Renal cortex interstitium (tissue), 11 donors: Measurements from ENCODE around the gene CNTN5. TPM values are rescaled to one million over a fixed set of nuclear protein-coding genes. Genes with fewer than 3 reads are reported as not detected.
"Not testable (repeated sequence)": the region's sequence is repeated elsewhere in the genome, so short reads cannot be mapped to it uniquely, and the experiment has no call there.

Experiments
- DNase-seq, 11 donors: peaks; one replicate each; pipeline ENCODE4 v3.0.0-alpha.2; 2013; ENCODE audit warnings: low read depth in 9 of 11, low spot score in 4 of 11; ENCODE audit errors: extremely low read depth in 1 of 11
- polyA plus RNA-seq, 3 donors: library from polyadenylated mRNA; unstranded; fragments of 120-200 nt; gene quantifications; one replicate each; pipeline ENCODE4 v1.2.1, GENCODE V29; 2013; ENCODE audit not compliant: insufficient read length in 3 of 3

CNTN5 gene
- polyA plus RNA-seq, 3 donors: 19.5 to 24.5 (median 20.4) TPM

DNA sequence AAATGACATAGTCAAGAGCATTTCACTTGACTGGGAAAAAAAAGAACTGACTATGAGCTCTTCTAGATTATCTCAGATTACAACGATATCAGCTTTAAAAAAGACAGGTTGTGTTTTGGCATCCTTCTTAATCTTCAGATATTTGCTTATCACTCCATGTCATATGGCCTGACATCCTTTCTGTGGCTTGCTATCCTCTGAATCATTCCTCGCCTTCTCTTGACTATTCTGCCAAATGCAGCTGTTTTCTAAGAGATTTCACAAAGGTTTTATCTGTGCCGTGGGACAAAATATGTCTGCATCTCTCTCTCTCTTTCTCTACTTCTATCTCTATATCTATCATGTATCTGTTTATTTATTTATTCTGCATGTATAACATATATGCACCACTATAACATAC is 746.1 kb downstream of the CNTN5 start:
- DNase-seq: no peak

DNA sequence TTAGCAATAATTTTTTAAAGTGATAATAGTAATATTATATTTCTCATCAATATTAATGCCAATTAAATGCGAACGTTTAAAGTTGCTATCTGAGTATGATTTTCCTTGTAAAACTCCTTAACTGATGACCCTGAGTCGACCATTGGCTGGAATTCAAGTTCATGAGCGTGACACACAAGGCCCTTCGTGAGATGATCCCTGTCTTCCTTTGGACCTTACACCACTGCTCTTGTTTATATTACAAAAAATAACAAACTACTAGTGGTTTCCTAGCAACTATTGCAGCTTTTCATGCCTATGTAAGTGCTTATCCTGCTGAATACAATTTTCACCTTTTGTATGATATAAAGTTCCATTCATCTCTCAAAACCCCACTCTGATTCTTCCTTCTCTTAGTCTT is 752.9 kb downstream of the CNTN5 start:
- peak in 2 of 11 donors; percentile 2 to 8 for DNase-seq

DNA sequence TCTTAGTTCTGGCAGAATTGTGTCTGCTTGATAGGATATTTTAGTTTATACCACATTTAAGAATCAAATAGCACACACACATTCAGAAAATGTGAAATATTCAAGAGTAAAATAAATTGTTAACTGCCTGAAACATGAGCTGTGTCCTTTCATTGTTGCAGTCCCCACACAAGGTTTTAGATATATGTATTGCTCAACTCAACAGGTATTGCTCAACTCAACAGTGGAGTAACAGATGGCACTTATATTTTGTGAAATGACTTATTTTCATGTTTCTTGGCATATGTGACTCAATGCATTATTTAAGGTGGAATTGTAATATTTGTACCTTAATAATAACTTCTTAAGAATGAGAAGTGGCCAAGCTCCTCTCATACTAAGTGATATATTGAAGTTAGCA is 760.3 kb downstream of the CNTN5 start:
- no peak for DNase-seq

DNA sequence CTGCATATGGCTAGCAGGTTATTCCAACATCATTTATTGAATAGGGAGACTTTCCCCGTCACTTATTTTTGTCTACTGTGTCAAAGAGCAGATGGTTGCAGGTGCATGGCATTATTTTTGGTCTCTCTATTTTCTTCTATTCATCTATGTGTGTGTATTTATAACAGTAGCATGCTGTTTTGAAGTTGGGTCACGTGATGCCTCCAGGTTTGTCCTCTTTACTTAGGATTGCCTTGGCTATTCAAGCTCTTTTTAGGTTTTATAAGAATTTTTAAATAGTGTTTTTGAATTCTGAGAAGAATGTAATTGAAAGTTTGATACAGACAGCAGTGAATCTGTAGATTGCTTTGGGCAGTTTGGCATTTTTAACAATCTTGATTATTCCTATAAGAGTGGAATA is 770.6 kb downstream of the CNTN5 start:
- DNase-seq: no peak

DNA sequence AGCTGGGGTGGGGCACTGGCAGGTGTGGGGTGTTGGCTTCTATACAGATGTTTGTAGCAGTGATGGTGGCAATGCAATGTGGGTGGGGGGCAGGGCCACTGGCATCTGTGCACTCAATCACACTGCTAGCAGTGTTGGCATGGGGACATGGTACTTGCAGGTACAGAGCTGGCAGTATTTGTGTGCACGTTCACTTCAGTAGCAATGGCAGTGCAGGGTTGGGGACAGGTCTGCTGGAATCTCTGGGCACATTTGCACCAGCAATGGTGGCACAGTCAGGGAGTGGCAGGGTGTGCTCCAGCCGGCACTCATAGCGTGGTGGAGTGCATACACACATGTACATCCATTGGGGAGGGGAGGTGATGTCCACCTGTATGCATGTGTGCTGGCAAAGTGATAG is 775.2 kb downstream of the CNTN5 start:
- DNase-seq: no peak

DNA sequence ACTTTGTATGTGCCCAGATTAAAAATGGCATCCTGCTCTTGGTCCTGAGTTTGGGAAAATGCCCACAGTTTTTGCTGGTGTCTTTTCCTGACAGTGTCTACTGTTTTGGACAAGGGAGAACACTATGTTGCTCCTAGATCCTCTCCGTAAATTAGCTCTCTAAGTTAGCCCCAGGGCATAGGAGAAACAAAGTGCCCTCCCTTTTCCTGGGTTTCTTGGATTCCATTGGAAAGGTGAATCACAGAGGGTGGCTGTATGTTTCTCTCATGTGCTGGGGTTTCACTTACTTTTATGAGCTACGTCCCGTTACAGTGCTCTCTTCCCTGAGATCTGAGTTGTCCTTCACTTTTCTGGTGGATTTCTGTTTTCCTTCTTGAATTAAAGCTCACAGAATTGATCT is 782.8 kb downstream of the CNTN5 start:
- no peak for DNase-seq

DNA sequence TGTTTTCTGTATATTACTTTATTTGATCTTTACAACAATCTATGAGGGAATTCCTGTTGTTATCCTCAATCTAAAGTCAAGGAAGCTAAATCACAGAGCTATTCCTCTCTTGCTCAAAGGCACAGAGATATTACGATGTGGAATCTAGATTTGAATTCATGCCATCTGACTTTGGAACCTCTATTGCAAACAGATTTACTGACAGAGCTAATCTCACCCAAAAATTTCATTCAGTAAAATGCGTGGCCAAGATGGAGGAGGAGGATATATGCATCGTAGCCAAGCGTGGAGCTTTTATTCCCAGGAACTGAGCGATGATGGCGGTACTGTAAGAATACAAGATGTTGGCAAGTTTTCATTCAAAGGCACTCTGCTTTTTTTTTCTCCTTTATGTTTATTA is 791.8 kb downstream of the CNTN5 start:
- DNase-seq: no peak

DNA sequence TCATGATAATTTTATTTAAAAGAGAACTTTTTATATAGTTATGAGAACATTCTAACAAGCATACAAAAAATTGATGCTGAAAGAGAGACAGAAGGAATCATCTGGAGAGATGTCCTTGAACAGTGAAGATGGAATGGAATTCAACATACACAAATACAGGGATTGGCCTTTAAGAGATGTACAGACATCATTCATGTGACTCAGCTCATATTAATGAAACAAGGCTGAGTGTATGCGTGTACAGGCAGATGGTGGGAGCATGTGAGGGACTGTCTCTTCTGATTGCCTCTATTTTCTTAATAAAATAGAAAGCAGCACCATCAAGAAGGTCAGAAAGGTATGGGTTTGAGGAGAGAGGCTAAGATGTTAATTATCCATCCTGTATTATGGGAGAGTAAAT is 793.3 kb downstream of the CNTN5 start:
- DNase-seq: no peak

- no peak for DNase-seq
These were observed 794.0 kb downstream of the CNTN5 start for GRCh38 chr11:99814738-99815137.

GRCh38 chr11:99818991-99819390 is 798.2 kb downstream of the CNTN5 start:
- DNase-seq: no peak

- no peak for DNase-seq
These were observed 802.3 kb downstream of the CNTN5 start for GRCh38 chr11:99822846-99823565.

GRCh38 chr11:99836739-99837138 is 816.0 kb downstream of the CNTN5 start:
- not testable (repeated sequence) for DNase-seq

DNA sequence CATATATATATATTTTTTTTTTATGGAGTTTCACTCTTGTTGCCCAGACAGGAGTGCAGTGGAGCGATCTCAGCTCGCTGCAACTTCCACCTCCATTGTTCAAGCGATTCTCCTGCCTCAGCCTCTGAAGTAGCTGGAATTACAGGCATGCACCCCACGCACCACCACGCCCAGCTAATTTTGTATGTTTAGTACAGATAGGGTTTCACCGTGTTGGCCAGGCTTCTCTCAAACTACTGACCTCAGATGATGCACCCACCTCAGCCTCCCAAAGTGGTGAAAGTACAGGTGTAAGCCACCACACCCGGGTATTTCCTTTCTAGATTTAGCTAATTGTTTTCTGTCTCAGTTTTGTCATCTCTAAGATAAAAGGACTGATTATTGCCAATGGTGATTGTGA is 821.1 kb downstream of the CNTN5 start:
- no peak for DNase-seq

- DNase-seq: no peak
These were observed 845.2 kb downstream of the CNTN5 start for GRCh38 chr11:99865951-99866350.

GRCh38 chr11:99881610-99882009 is 860.9 kb downstream of the CNTN5 start:
- DNase-seq: peak in 3 of 11 donors; percentile 1 to 2 (median 2)

GRCh38 chr11:99884750-99885149 is 864.0 kb downstream of the CNTN5 start:
- DNase-seq: no peak

GRCh38 chr11:99887481-99887880 is 866.7 kb downstream of the CNTN5 start:
- no peak for DNase-seq

DNA sequence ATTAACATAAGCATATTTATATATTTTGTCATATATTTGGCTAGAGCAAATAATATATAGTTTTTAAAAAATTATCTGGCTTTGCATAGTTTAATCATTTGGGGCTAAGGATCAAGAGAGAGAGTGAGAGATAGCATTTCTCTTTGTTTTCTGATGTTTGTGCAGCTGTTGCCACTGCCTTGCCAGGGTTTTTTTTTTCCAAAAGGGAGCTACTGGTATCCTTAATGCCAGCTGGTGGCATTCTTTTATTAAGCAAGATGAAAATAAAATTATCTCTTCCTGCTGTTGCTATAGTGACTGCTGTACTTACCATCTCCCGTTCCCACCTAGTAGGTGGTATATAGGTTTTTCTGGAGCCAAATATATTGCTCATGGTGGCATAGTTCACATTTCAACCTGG is 873.1 kb downstream of the CNTN5 start:
- DNase-seq: no peak

DNA sequence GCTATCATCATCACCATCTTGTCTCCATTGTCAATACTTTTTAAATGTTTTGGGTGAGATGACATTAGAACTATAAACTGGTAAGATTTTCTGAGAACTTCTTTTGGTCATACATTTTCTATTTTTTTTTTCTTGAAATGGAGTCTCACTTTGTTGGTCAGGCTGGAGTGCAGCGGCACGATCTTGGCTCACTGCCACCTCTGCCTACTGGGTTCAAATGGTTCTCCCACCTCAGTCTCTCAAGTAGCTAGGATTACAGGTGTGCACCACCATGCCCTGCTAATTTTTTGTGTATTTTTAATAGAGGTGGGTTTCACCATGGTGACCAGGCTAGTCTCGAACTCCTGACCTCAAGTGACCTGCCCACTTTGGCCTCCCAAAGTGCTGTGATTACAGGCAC is 880.4 kb downstream of the CNTN5 start:
- DNase-seq: no peak

GRCh38 chr11:99911116-99911515 is 890.4 kb downstream of the CNTN5 start:
- DNase-seq: no peak

GRCh38 chr11:99916078-99916477 is 895.3 kb downstream of the CNTN5 start:
- no peak for DNase-seq
